ENCODE data around the gene DNAL4. TPM values are rescaled to one million over a fixed set of nuclear protein-coding genes. Genes with fewer than 3 reads are reported as not detected.
A peak's percentile ranks its signal among the peaks of the same experiment; 100 is the strongest.

Gene DNAL4
- total RNA-seq, 1 donor from 2014 or later, result 32.6 TPM

DNA sequence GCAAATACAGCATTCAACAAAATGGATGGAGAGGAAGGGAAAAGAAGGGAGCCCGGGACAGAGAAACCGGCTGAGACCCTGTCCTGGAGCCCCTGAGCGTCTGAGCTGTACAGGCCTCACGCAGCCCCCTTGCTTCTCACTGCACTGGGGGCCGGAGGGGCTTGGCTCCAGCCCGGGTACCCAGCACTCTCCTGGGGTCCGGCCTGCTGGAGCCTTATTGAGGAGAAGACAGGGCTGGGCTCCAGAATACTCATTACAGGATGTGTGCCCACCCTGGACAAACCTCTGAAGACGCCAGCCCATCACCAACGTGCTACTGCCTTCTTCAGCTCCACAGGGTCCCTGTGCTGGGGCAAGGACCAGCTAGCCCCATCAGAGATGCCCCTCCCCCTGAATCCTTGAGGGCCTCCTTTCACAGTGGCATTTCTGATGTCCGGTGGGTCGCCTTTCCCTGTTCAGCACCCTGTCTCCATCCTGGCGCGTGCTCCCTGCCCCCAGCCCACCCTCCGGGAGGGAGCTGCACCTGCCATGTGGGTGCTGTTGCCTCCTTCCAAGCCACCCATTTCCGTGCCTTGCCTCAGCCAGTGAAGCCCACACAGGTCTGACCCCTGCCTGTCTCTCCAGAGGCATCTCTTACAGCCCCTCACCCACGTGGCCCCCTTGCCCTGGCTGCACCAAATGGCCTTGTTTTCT is 23.5 kb downstream of the DNAL4 start:
- Histone ChIP-seq H3K27me3 (ENCODE audit: control insufficient read depth, insufficient read depth, low read length) (no peaks in the 10 kb centered on the region), H3K36me3 (ENCODE audit: control insufficient read depth, insufficient read depth, low read length) (no peaks in the 10 kb centered on the region), H3K4me3 (ENCODE audit: low read depth, low read length) (no peak overlapping the region)
- no peak for DNase-seq (ENCODE audit: low read depth)
- no peak for FAIRE-seq
- TF ChIP-seq, protein P1, sequence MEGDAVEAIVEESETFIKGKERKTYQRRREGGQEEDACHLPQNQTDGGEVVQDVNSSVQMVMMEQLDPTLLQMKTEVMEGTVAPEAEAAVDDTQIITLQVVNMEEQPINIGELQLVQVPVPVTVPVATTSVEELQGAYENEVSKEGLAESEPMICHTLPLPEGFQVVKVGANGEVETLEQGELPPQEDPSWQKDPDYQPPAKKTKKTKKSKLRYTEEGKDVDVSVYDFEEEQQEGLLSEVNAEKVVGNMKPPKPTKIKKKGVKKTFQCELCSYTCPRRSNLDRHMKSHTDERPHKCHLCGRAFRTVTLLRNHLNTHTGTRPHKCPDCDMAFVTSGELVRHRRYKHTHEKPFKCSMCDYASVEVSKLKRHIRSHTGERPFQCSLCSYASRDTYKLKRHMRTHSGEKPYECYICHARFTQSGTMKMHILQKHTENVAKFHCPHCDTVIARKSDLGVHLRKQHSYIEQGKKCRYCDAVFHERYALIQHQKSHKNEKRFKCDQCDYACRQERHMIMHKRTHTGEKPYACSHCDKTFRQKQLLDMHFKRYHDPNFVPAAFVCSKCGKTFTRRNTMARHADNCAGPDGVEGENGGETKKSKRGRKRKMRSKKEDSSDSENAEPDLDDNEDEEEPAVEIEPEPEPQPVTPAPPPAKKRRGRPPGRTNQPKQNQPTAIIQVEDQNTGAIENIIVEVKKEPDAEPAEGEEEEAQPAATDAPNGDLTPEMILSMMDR (IDR thresholded peaks at IDR 0.05; ENCODE audit: insufficient read depth, low read length, severe bottlenecking), result no peak

DNA sequence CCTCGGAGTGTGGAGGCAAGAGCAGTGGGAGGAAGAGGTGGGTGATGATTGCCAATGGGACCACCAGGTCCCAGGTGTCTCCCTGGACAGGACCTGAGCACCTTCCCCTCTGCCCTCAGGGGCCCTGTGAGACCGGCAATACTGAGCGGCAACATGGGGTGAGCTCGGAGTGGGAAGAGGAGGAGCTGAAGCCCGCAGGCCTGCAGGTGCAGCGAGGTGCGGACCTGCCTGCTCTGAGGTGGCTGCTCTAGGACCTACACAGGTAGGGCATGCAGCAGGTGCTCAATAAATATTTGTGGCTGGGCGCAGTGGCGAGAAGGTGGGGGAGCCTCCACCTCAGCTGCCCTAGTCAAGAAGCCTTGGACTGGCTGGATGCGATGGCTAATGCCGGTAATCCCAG is 25.9 kb downstream of the DNAL4 start:
- DNase-seq (ENCODE audit: low read depth), result no peak
- TF ChIP-seq, protein P1 (IDR thresholded peaks at IDR 0.05; ENCODE audit: insufficient read depth, low read length, severe bottlenecking), result no peak
- FAIRE-seq, result no peak
- Histone ChIP-seq H3K27me3 (ENCODE audit: control insufficient read depth, insufficient read depth, low read length) (no peaks in the 10 kb centered on the region), H3K4me3 (ENCODE audit: low read depth, low read length) (no peak overlapping the region), H3K36me3 (ENCODE audit: control insufficient read depth, insufficient read depth, low read length) (no peaks in the 10 kb centered on the region)

DNA sequence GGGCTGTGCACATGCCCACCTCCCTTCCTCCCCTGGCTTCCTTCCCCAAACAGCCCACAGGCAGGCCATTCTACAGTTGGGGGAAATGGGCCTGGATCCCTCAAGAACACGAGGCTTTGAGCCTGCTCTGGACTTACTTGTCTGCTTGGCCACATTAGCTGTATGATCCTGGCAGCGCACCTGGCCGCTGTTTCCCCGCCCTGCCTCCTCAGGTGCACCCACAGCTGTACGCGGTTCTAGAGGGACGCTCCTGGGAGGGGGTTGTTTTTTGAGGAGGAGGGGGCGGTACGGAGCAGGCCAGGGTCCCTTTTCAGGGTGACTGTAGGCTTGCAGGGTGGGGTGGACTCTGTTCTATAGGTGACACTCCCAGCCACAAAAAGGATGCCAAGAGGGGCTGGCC is 26.6 kb downstream of the DNAL4 start:
- FAIRE-seq (no peak), DNase-seq (ENCODE audit: low read depth) (no peak)
- TF ChIP-seq, protein P1 (IDR thresholded peaks at IDR 0.05; ENCODE audit: insufficient read depth, low read length, severe bottlenecking), result no peak
- Histone ChIP-seq H3K4me3 (ENCODE audit: low read depth, low read length) (no peak overlapping the region), H3K27me3 (ENCODE audit: control insufficient read depth, insufficient read depth, low read length) (no peaks in the 10 kb centered on the region), H3K36me3 (ENCODE audit: control insufficient read depth, insufficient read depth, low read length) (no peaks in the 10 kb centered on the region)

DNA sequence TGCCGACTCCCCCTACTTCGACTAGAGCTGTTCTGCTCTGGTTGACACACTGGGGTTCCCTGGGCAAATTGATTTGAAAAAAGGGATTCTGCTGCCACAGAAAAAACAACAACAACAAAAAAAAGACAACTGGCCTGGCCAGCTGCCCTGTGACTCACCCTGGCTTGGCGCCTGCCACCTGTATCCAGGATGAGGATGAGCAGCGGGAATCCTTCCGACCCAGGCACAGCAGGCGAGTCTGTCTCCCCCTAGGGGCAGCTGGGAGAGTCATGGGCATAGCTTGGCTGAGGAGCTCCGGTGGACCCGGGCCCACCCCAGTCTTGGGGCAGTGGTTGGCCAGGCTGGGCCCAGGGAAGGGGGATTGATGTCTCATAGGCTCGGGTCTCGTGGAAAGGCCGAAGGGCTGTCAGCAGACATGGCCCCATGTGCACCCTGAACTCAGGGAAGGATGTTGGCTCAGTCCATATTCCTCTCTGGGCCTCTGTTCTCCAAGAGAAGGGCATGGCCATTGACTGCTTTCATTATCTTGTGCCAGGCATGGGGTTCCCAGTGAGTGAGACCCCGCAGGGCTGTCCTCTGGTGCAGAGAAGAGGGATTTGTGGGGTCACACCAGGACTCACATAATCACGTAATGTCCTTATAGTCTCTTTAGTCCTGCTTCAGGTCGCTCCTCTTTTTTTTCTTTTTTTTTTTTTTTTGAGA is 27.7 kb downstream of the DNAL4 start:
- H3K4me3 ChIP-seq (ENCODE audit: low read depth, low read length), result no peak overlapping the region
- FAIRE-seq (peak; percentile 90), DNase-seq (ENCODE audit: low read depth) (peak; percentile 62)
- TF ChIP-seq, protein P1 (IDR thresholded peaks at IDR 0.05; ENCODE audit: insufficient read depth, low read length, severe bottlenecking), result peak; percentile 98
- no peaks in the 10 kb centered on the region for H3K36me3 ChIP-seq (ENCODE audit: control insufficient read depth, insufficient read depth, low read length)
- H3K27me3 ChIP-seq (ENCODE audit: control insufficient read depth, insufficient read depth, low read length), result no peaks in the 10 kb centered on the region

DNA sequence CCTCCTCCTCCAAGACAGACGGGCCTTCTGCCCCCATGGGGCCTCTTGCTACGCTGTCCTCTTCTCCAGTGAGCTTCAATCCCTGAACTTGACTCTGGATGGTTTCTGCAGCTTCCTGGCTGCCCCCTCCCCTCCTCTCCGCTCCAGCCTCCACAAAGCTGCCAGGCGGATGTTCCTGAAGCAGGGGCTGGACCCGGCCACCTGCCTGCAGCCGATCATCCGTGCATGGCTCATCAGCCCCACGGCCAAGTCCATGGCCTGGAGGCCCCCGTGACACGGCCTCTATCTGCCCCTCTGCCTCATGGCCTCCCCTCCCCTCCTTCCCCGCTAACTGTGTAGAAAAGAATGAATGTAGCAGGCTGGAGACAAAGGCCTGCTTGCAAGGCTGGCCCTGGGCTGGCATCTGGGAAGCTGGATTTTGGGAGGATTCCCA is 31.4 kb downstream of the DNAL4 start:
- Histone ChIP-seq H3K27me3 (ENCODE audit: control insufficient read depth, insufficient read depth, low read length) (no peaks in the 10 kb centered on the region), H3K36me3 (ENCODE audit: control insufficient read depth, insufficient read depth, low read length) (no peaks in the 10 kb centered on the region), H3K4me3 (ENCODE audit: low read depth, low read length) (no peak overlapping the region)
- DNase-seq (ENCODE audit: low read depth) (no peak), FAIRE-seq (no peak)
- TF ChIP-seq, protein P1 (IDR thresholded peaks at IDR 0.05; ENCODE audit: insufficient read depth, low read length, severe bottlenecking), result no peak

Measured in bronchial epithelial cell (primary cell).